Liver (tissue), 9 donors: ENCODE results near the gene VASH1. TPM values are rescaled to one million over a fixed set of nuclear protein-coding genes. Genes with fewer than 3 reads are reported as not detected.
A peak's percentile ranks its signal among the peaks of the same experiment; 100 is the strongest.

Experiments
- DNase-seq: peaks from one replicate; pipeline ENCODE4 v3.0.0-alpha.2; 2017; ENCODE audit warnings: low spot score
- H3K27ac ChIP-seq, 2 donors: one replicate each; pipeline ENCODE4 v1.7.0; 2013; ENCODE audit warnings: inconsistent platforms in 2 of 2, low read length in 2 of 2, control low read depth in 1 of 2, low read depth in 1 of 2, mild to moderate bottlenecking in 1 of 2
- H3K27me3 ChIP-seq, 4 donors: one replicate each; pipeline versions ENCODE4 v1.6.1 to v1.7.0; 2013; ENCODE audit warnings: low read length in 3 of 4, inconsistent platforms in 1 of 4, mild to moderate bottlenecking in 1 of 4, moderate library complexity in 1 of 4; ENCODE audit not compliant: control insufficient read depth in 4 of 4, insufficient read depth in 4 of 4
- H3K36me3 ChIP-seq, 4 donors: one replicate each; pipeline versions ENCODE4 v1.6.1 to v1.7.0; 2013; ENCODE audit warnings: low read length in 3 of 4, mild to moderate bottlenecking in 3 of 4, low read depth in 1 of 4, moderate library complexity in 1 of 4; ENCODE audit not compliant: control insufficient read depth in 4 of 4, insufficient read depth in 3 of 4
- H3K4me1 ChIP-seq, 4 donors: one replicate each; pipeline versions ENCODE4 v1.6.1 to v1.7.0; 2013; ENCODE audit warnings: low read length in 3 of 4, mild to moderate bottlenecking in 3 of 4, moderate library complexity in 1 of 4; ENCODE audit not compliant: control insufficient read depth in 4 of 4, insufficient read depth in 4 of 4
- H3K4me3 ChIP-seq, 3 donors: one replicate each; pipeline versions ENCODE4 v1.6.1 to v1.7.0; 2013; ENCODE audit warnings: low read length in 3 of 3, control low read depth in 1 of 3, low read depth in 1 of 3, mild to moderate bottlenecking in 1 of 3
- H3K9ac ChIP-seq, 2 donors: one replicate each; pipeline ENCODE4 v1.7.0; 2013; ENCODE audit warnings: low read length in 2 of 2, mild to moderate bottlenecking in 2 of 2, moderate library complexity in 2 of 2, control low read depth in 1 of 2, low read depth in 1 of 2
- H3K9me3 ChIP-seq, 4 donors: one replicate each; pipeline versions ENCODE4 v1.6.1 to v1.7.0; 2013; ENCODE audit warnings: low read length in 3 of 4; ENCODE audit not compliant: control insufficient read depth in 4 of 4
- EGR1 ChIP-seq, 2 donors: IDR thresholded peaks; 2 replicates each; pipeline ENCODE4 v1.6.1; 2016 to 2018; ENCODE audit warnings: antibody characterized with exemption in 2 of 2, low read depth in 2 of 2
- FOXA1 ChIP-seq: IDR thresholded peaks from 2 replicates; pipeline ENCODE4 v1.6.1; 2016; ENCODE audit warnings: antibody characterized with exemption
- FOXA2 ChIP-seq: IDR thresholded peaks from 2 replicates; pipeline ENCODE4 v1.6.1; 2016; ENCODE audit warnings: antibody characterized with exemption
- GABPA ChIP-seq, 2 donors: IDR thresholded peaks in 1 of 2; conservative IDR thresholded peaks in 1 of 2; 2 replicates each; pipeline ENCODE4 v1.6.1; 2016; ENCODE audit warnings: antibody characterized with exemption in 2 of 2, mild to moderate bottlenecking in 1 of 2, moderate library complexity in 1 of 2
- HNF4A ChIP-seq, 2 donors: conservative IDR thresholded peaks; 2 replicates each; pipeline ENCODE4 v1.6.1; 2016; ENCODE audit warnings: antibody characterized with exemption in 2 of 2, mild to moderate bottlenecking in 2 of 2
- HNF4G ChIP-seq: IDR thresholded peaks from 2 replicates; pipeline ENCODE4 v1.6.1; 2016; ENCODE audit warnings: antibody characterized with exemption
- JUND ChIP-seq, 2 donors: IDR thresholded peaks; 2 replicates each; pipeline ENCODE4 v1.6.1; 2016; ENCODE audit warnings: antibody characterized with exemption in 2 of 2
- NR2F2 ChIP-seq: IDR thresholded peaks from 2 replicates; pipeline ENCODE4 v1.6.1; 2016; ENCODE audit warnings: antibody characterized with exemption
- RAD21 ChIP-seq, 2 donors: IDR thresholded peaks; 2 replicates each; pipeline ENCODE4 v1.6.1; 2016; ENCODE audit warnings: antibody characterized with exemption in 2 of 2, mild to moderate bottlenecking in 2 of 2
- REST ChIP-seq: IDR thresholded peaks from 2 replicates; pipeline ENCODE4 v1.6.1; 2016; ENCODE audit warnings: antibody characterized with exemption, mild to moderate bottlenecking
- RXRA ChIP-seq, 2 donors: IDR thresholded peaks; 2 replicates each; pipeline ENCODE4 v1.6.1; 2017 to 2018; ENCODE audit warnings: antibody characterized with exemption in 2 of 2, mild to moderate bottlenecking in 1 of 2
- SP1 ChIP-seq: IDR thresholded peaks from 2 replicates; pipeline ENCODE4 v1.6.1; 2018; ENCODE audit warnings: antibody characterized with exemption, mild to moderate bottlenecking
- TAF1 ChIP-seq: conservative IDR thresholded peaks from 2 replicates; pipeline ENCODE4 v1.6.1; 2016; ENCODE audit warnings: antibody characterized with exemption, mild to moderate bottlenecking
- YY1 ChIP-seq: IDR thresholded peaks from 2 replicates; pipeline ENCODE4 v1.6.1; 2016; ENCODE audit warnings: antibody characterized with exemption, mild to moderate bottlenecking
- ZBTB33 ChIP-seq: IDR thresholded peaks from 2 replicates; pipeline ENCODE4 v1.6.1; 2016; ENCODE audit warnings: antibody characterized with exemption
- WGBS: extraction: QIAGEN DNeasy Blood & Tissue Kit; methylation state at CpG from one replicate; pipeline ENCODE4 v1.1.7; 2013; 5-methylcytosine and 5-hydroxymethylcytosine counted together
- polyA plus RNA-seq, 2 donors: library from polyadenylated mRNA; stranded (reverse) in 1 of 2; unstranded in 1 of 2; fragments of 200-250 nt in 1 of 2; fragments of >200 nt in 1 of 2; fragmentation: Nextera tagmentation in 1 of 2; extraction: Ambion mirVana in 1 of 2; gene quantifications; one replicate each; pipeline versions ENCODE4 v1.2.1 to v1.2.3, GENCODE V29; 2013 to 2015
- total RNA-seq, 2 donors: library from RNA; depleted of rRNA; stranded (reverse); fragments of >200 nt; gene quantifications; one replicate each; pipeline ENCODE4 v1.2.3, GENCODE V29; 2014
- TF ChIP-seq, protein P1 (sequence below): fragments of 150-350 bp; IDR thresholded peaks from 2 replicates; pipeline ENCODE4 v1.5.1; 2017; ENCODE audit warnings: improper control_type of control experiment, low read depth, low read length; ENCODE audit not compliant: missing input control
- TF ChIP-seq, protein P2 (sequence below): IDR thresholded peaks from 2 replicates; pipeline ENCODE4 v1.6.1; 2016; ENCODE audit warnings: antibody characterized with exemption
- TF ChIP-seq, protein P3 (sequence below): IDR thresholded peaks from 2 replicates; pipeline ENCODE4 v1.6.1; 2016; ENCODE audit warnings: antibody characterized with exemption
- donor health status: healthy.
- donor health status: healthy.
- donor health status: healthy.
- donor health status: healthy.
- donor health status: healthy.

The VASH1 gene
- total and polyA plus RNA-seq, 4 donors = 0.94 to 5.9 (median 4.3) TPM

DNA sequence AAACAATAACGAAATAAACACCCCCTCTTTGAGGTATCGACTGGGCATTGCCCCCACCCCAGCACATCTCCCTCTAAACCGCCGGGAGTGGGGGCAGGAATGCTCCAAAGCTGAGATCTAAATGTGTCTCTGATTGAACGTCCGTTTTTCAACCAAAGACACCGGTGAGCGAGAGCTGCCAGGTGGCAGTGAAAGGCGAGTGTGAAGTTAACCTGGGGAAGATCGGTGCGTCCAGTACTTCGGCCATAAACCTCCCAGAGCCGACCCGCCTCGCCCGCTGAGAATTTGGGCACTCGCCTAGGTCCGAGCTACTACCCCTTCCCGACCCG, 50.8 kb downstream of the VASH1 start:
- peak overlapping the region; percentile 83 to 97 for H3K27ac ChIP-seq
- DNase-seq = no peak
- no peaks in the 10 kb centered on the region for H3K27me3 ChIP-seq
- H3K9me3 ChIP-seq = no peaks in the 10 kb centered on the region
- H3K4me1 ChIP-seq = peaks cover 2 to 24% (median 16%) of the 10 kb centered on the region in 4 donors
- peaks cover 0 to 19% (median 16%) of the 10 kb centered on the region in 4 donors for H3K36me3 ChIP-seq
- TF ChIP-seq FOXA2 (no peak), YY1 (peak; percentile 2)
- peak overlapping the region; percentile 85 to 94 for H3K9ac ChIP-seq
- WGBS = under 1% methylated on average over 20 of the region's 20 CpGs
- peak overlapping the region; percentile 9 to 86 (median 78) for H3K4me3 ChIP-seq

DNA sequence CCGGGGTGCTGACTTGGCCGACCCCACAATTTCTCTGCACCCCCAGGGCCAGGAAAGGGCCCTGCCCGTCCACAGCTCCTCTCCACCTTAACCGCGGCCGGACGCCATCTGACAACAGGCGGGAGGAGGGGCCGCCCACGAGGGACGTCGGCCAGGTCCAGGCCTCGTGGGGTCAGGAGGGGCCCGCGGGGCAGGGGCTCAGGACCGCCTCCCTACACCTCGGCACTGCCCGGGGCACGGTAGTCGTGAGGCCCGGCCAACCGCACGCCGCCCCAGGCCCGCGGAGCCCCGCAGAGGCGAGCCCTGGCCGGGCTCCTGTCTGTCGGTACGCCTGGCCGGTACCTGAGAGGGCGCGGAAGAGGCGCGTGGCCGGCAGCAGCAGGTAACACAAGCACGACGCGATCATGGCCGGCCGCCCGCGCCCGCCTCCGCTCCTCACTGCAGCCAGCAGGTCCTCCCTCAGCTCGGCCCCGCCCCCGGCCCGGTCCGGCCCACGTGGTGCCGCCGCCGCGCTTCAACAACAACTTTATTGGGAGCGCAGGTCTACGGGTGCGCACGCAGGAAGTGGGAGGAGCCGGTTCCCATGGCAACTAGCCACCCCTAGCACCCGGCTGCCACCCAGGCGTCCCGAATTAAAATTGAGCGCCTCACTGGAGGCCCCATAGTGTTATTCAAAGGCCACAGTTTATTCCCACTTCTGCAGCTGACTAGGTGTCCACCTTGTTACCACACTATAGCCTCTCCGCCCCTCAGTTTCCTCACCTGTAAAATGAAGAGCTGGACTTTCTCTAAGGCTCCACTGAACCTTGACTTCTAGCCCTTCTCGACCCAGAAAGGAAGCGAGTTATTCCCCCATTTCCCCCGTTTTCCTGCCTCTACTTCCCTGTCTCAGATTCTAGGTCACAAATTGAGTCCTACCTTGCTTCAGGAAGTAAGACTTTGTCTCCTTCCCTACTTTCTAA, 51.4 kb downstream of the VASH1 start, which contains the start of gene ANGEL1:
TSS of gene ANGEL1 (minus strand) at position 461 of the 962 bp plus-strand sequence. CDS start at position 406, 55 bp downstream.
- Histone ChIP-seq H3K4me1 (peaks cover 2 to 24% (median 16%) of the 10 kb centered on the region in 4 donors), H3K9ac (peak within 1 kb of the TSS; percentile 85 to 94), H3K4me3 (peak within 1 kb of the TSS; percentile 9 to 86 (median 78)), H3K36me3 (peaks cover 0 to 13% (median 11%) of the 10 kb centered on the region in 4 donors), H3K27ac (peak within 1 kb of the TSS; percentile 83 to 97), H3K27me3 (no peaks in the 10 kb centered on the region), H3K9me3 (no peaks in the 10 kb centered on the region)
- 4% methylated on average over 69 of the region's 69 CpGs for WGBS
- no peak for TF ChIP-seq FOXA2
- TF ChIP-seq JUND (IDR thresholded peaks at IDR 0.05) = no peak
- TF ChIP-seq FOXA1 = no peak
- peak; percentile 3 for TF ChIP-seq YY1
- peak; percentile 65 for TF ChIP-seq REST
- TF ChIP-seq EGR1 (IDR thresholded peaks at IDR 0.05; ENCODE audit: low read depth in 2 of 2) = peak in 1 of 2 donors; percentile 71
- no peak for TF ChIP-seq NR2F2
- TF ChIP-seq, protein P1, sequence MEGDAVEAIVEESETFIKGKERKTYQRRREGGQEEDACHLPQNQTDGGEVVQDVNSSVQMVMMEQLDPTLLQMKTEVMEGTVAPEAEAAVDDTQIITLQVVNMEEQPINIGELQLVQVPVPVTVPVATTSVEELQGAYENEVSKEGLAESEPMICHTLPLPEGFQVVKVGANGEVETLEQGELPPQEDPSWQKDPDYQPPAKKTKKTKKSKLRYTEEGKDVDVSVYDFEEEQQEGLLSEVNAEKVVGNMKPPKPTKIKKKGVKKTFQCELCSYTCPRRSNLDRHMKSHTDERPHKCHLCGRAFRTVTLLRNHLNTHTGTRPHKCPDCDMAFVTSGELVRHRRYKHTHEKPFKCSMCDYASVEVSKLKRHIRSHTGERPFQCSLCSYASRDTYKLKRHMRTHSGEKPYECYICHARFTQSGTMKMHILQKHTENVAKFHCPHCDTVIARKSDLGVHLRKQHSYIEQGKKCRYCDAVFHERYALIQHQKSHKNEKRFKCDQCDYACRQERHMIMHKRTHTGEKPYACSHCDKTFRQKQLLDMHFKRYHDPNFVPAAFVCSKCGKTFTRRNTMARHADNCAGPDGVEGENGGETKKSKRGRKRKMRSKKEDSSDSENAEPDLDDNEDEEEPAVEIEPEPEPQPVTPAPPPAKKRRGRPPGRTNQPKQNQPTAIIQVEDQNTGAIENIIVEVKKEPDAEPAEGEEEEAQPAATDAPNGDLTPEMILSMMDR = no peak
- TF ChIP-seq HNF4A (conservative IDR thresholded peaks at IDR 0.05) = no peak
- TF ChIP-seq RXRA (IDR thresholded peaks at IDR 0.05) = no peak
- peak; percentile 29 for TF ChIP-seq TAF1
- TF ChIP-seq, protein P2, sequence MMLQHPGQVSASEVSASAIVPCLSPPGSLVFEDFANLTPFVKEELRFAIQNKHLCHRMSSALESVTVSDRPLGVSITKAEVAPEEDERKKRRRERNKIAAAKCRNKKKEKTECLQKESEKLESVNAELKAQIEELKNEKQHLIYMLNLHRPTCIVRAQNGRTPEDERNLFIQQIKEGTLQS = no peak
- TF ChIP-seq, protein P3, sequence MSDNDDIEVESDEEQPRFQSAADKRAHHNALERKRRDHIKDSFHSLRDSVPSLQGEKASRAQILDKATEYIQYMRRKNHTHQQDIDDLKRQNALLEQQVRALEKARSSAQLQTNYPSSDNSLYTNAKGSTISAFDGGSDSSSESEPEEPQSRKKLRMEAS = peak; percentile 17
- TF ChIP-seq ZBTB33 = no peak
- peak; percentile 59 for TF ChIP-seq SP1
- TF ChIP-seq RAD21 (IDR thresholded peaks at IDR 0.05) = no peak
- TF ChIP-seq HNF4G = no peak
- peak in 1 of 2 donors; percentile 52 for TF ChIP-seq GABPA (IDR thresholded peaks at IDR 0.05 in 1 of 2, conservative IDR thresholded peaks at IDR 0.05 in 1 of 2)
- peak; percentile 96 for DNase-seq
